IMR-90 (cell line): ENCODE results near the gene SLC8A1. TPM values are rescaled to one million over a fixed set of nuclear protein-coding genes. Genes with fewer than 3 reads are reported as not detected.

Experiments used
- ATAC-seq: fragments of 200-7000 bp; cut with Tn5 transposase; 2 replicates; pipeline ENCODE4 v1.9.1; 2020; ENCODE audit warnings: low read depth, mild to moderate bottlenecking, moderate library complexity
- BruUV-seq: library from RNA; stranded (reverse); fragments of 400-500 nt; replicated peaks from 2 replicates; lab custom pipeline; 2021; lab: Mats Ljungman, UMichigan
- CTCF ChIA-PET: fragments of 300-600 bp; formaldehyde crosslinking; extraction: SDS; loops from one replicate; lab custom pipeline; 2021; ENCODE audit warnings: antibody characterized with exemption; lab: Yijun Ruan, JAX
- POLR2A ChIA-PET: fragments of 300-600 bp; sonication (Branson Sonifier 250); formaldehyde crosslinking; loops from one replicate; lab custom pipeline; 2022; ENCODE audit warnings: antibody characterized with exemption; ENCODE audit not compliant: unreplicated experiment; lab: Charles Lee
- DNase-seq: peaks from one replicate; pipeline ENCODE4 v3.0.0; 2013
- H2AFZ ChIP-seq: replicated peaks from 2 replicates; pipeline ENCODE3; 2013; ENCODE audit warnings: low read length, mild to moderate bottlenecking; ENCODE audit not compliant: poor library complexity
- H2AK5ac ChIP-seq: 2 replicates; pipeline ENCODE4 v1.6.1; 2013; ENCODE audit warnings: low read depth, low read length, inconsistent platforms
- H2AK9ac ChIP-seq: replicated peaks from 2 replicates; pipeline ENCODE3; 2013; ENCODE audit warnings: mild to moderate bottlenecking, low read depth, low read length, moderate library complexity; ENCODE audit not compliant: poor library complexity
- H2BK120ac ChIP-seq: 2 replicates; pipeline ENCODE4 v1.6.1; 2013; ENCODE audit warnings: low read depth, low read length, inconsistent platforms
- H2BK15ac ChIP-seq: 3 replicates; pipeline ENCODE4 v1.6.1; 2013; ENCODE audit warnings: low read depth, low read length, inconsistent platforms
- H2BK20ac ChIP-seq: 2 replicates; pipeline ENCODE4 v1.6.1; 2013; ENCODE audit warnings: low read depth, mild to moderate bottlenecking, inconsistent platforms, low read length, moderate library complexity
- H2BK5ac ChIP-seq: 2 replicates; pipeline ENCODE4 v1.6.1; 2013; ENCODE audit warnings: mild to moderate bottlenecking, low read depth, low read length, inconsistent platforms; ENCODE audit not compliant: poor library complexity, severe bottlenecking
- H3K14ac ChIP-seq: replicated peaks from 2 replicates; pipeline ENCODE4 v1.6.1; 2013; ENCODE audit warnings: low read depth, low read length, inconsistent platforms
- H3K18ac ChIP-seq: 2 replicates; pipeline ENCODE4 v1.6.1; 2013; ENCODE audit warnings: low read depth, low read length, control low read depth
- H3K23ac ChIP-seq: 2 replicates; pipeline ENCODE4 v1.6.1; 2013; ENCODE audit warnings: low read depth, low read length, inconsistent platforms
- H3K27ac ChIP-seq: 2 replicates; pipeline ENCODE4 v1.5.1; 2013; ENCODE audit warnings: mild to moderate bottlenecking, control low read depth, low read length; ENCODE audit not compliant: insufficient read depth
- H3K27me3 ChIP-seq: 2 replicates; pipeline ENCODE4 v1.6.1; 2013; ENCODE audit warnings: low read length; ENCODE audit not compliant: control insufficient read depth, insufficient read depth
- H3K36me3 ChIP-seq: 2 replicates; pipeline ENCODE4 v1.6.1; 2013; ENCODE audit warnings: low read length, mixed read lengths; ENCODE audit not compliant: control insufficient read depth, insufficient read depth
- H3K4ac ChIP-seq: 2 replicates; pipeline ENCODE4 v1.6.1; 2013; ENCODE audit warnings: low read depth, low read length, inconsistent platforms
- H3K4me1 ChIP-seq: 2 replicates; pipeline ENCODE4 v1.6.1; 2013; ENCODE audit warnings: low read length, mixed read lengths; ENCODE audit not compliant: control insufficient read depth, insufficient read depth
- H3K4me2 ChIP-seq: 2 replicates; pipeline ENCODE4 v1.6.1; 2013; ENCODE audit warnings: low read depth, mild to moderate bottlenecking, control low read depth, low read length, moderate library complexity
- H3K4me3 ChIP-seq: 2 replicates; pipeline ENCODE4 v1.5.1; 2013; ENCODE audit warnings: low read depth, mild to moderate bottlenecking, control low read depth, low read length, moderate library complexity; ENCODE audit not compliant: insufficient read depth
- H3K56ac ChIP-seq: 2 replicates; pipeline ENCODE4 v1.6.1; 2013; ENCODE audit warnings: low read length, inconsistent platforms; ENCODE audit not compliant: insufficient read depth; ENCODE audit errors: extremely low read depth
- H3K79me1 ChIP-seq, 2 experiments: 2 replicates each; pipeline ENCODE4 v1.6.1; 2013; ENCODE audit warnings: low read length in 2 of 2, inconsistent platforms in 1 of 2, low read depth in 1 of 2
- H3K9ac ChIP-seq: 2 replicates; pipeline ENCODE4 v1.6.1; 2013; ENCODE audit warnings: low read depth, low read length, control low read depth
- H3K9me1 ChIP-seq: 2 replicates; pipeline ENCODE4 v1.6.1; 2013; ENCODE audit warnings: low read length, inconsistent platforms; ENCODE audit not compliant: insufficient read depth
- H3K9me3 ChIP-seq: 2 replicates; pipeline ENCODE4 v1.6.1; 2013; ENCODE audit warnings: low read length; ENCODE audit not compliant: control insufficient read depth, insufficient read depth
- H4K20me1 ChIP-seq: 2 replicates; pipeline ENCODE4 v1.6.1; 2013; ENCODE audit warnings: low read length, inconsistent platforms; ENCODE audit not compliant: insufficient read depth
- H4K5ac ChIP-seq: 2 replicates; pipeline ENCODE4 v1.6.1; 2013; ENCODE audit warnings: mild to moderate bottlenecking, low read depth, low read length, control low read depth
- H4K8ac ChIP-seq, 2 experiments: 2 replicates each; pipeline ENCODE4 v1.6.1; 2013; ENCODE audit warnings: low read depth in 2 of 2, low read length in 2 of 2, control low read depth in 1 of 2, inconsistent platforms in 1 of 2
- H4K91ac ChIP-seq: 2 replicates; pipeline ENCODE4 v1.6.1; 2013; ENCODE audit warnings: low read depth, low read length, inconsistent platforms; ENCODE audit not compliant: insufficient read depth
- BHLHE40 ChIP-seq: fragments of 150-350 bp; IDR thresholded peaks from 2 replicates; pipeline ENCODE4 v1.6.1; 2016; ENCODE audit warnings: mild to moderate bottlenecking, low read depth, low read length
- CEBPB ChIP-seq: IDR thresholded peaks from 2 replicates; pipeline ENCODE4 v1.6.1; 2012; ENCODE audit warnings: low read depth, low read length, improper control_type of control experiment
- CTCF ChIP-seq: conservative IDR thresholded peaks from 2 replicates; pipeline ENCODE4 v1.5.1; 2012; ENCODE audit warnings: mild to moderate bottlenecking, low read depth, low read length, improper control_type of control experiment
- ELK1 ChIP-seq: fragments of 150-350 bp; IDR thresholded peaks from 2 replicates; pipeline ENCODE4 v1.6.1; 2016; ENCODE audit warnings: low read depth, mild to moderate bottlenecking, low read length, moderate library complexity, borderline replicate concordance
- FOS ChIP-seq: fragments of 150-350 bp; IDR thresholded peaks from 2 replicates; pipeline ENCODE4 v1.6.1; 2016; ENCODE audit warnings: low read depth, low read length
- MAFK ChIP-seq: IDR thresholded peaks from 2 replicates; pipeline ENCODE4 v1.6.1; 2012; ENCODE audit warnings: low read depth, low read length, improper control_type of control experiment
- MAZ ChIP-seq: IDR thresholded peaks from 2 replicates; pipeline ENCODE4 v1.6.1; 2012; ENCODE audit warnings: low read depth, mild to moderate bottlenecking, low read length, improper control_type of control experiment, moderate library complexity, borderline replicate concordance
- MXI1 ChIP-seq: IDR thresholded peaks from 2 replicates; pipeline ENCODE4 v1.6.1; 2012; ENCODE audit warnings: low read depth, mild to moderate bottlenecking, low read length, moderate library complexity, borderline replicate concordance
- NFE2L2 ChIP-seq: fragments of 150-350 bp; IDR thresholded peaks from 2 replicates; pipeline ENCODE4 v1.6.1; 2016; ENCODE audit warnings: low read depth, mild to moderate bottlenecking, low read length
- POLR2A ChIP-seq: IDR thresholded peaks from 2 replicates; pipeline ENCODE4 v1.6.1; 2012; ENCODE audit warnings: mild to moderate bottlenecking, low read depth, low read length
- RFX5 ChIP-seq: IDR thresholded peaks from 2 replicates; pipeline ENCODE4 v1.8.0; 2012; ENCODE audit warnings: low read depth, mild to moderate bottlenecking, low read length, moderate library complexity
- USF2 ChIP-seq: fragments of 150-350 bp; IDR thresholded peaks from 2 replicates; pipeline ENCODE4 v1.6.1; 2017; ENCODE audit warnings: mild to moderate bottlenecking, antibody characterized with exemption, low read length, low read depth
- WGBS, 2 experiments: methylation state at CpG; one replicate each; pipeline versions ENCODE4 v1.1.5 to v1.1.7; 2013; ENCODE audit warnings: missing lambda C conversion rate in 2 of 2; ENCODE audit not compliant: insufficient read length in 1 of 2; ENCODE audit errors: extremely low coverage in 2 of 2; 5-methylcytosine and 5-hydroxymethylcytosine counted together
- dilution Hi-C: fragments of 300-500 bp; cut with HindIII; formaldehyde crosslinking; loops from one replicate; pipeline ENCODE4 v1.14.3; 2018; ENCODE audit warnings: low sequenced_read_pairs; ENCODE audit not compliant: unreplicated experiment
- in situ Hi-C: fragments of 300-500 bp; cut with MboI; formaldehyde crosslinking; loops from 3 replicates; pipeline ENCODE4 v1.14.3; 2019; ENCODE audit warnings: low sequenced_read_pairs, inconsistent platforms, mixed read lengths
- intact Hi-C: fragments of 100-400 bp; cut with micrococcal nuclease; formaldehyde crosslinking; loops from 2 replicates; pipeline ENCODE4 v1.10.0; 2022
- polyA plus RNA-seq, 3 experiments: library from polyadenylated mRNA; depleted of rRNA; stranded (reverse); fragments of >200 nt; gene quantifications; 2 replicates each; pipeline ENCODE4 v1.2.3, GENCODE V29; 2012; ENCODE audit warnings: low replicate concordance in 1 of 3
- total RNA-seq: library from RNA; depleted of rRNA; stranded (reverse); fragments of >200 nt; gene quantifications from 2 replicates; pipeline ENCODE4 v1.2.3, GENCODE V29; 2012

Gene SLC8A1
- total and polyA plus RNA-seq, 2 of the 4 experiments (the other 2 are of a cell fraction): 7.7 to 57.0 TPM

- no TSS peak for BruUV-seq
- no peak for ATAC-seq
Observed at GRCh38 chr2:40483549-40484243, 31.8 kb upstream of the SLC8A1 start.

More at GRCh38 chr2:40483549-40484243, 31.8 kb upstream of the SLC8A1 start:
- no peak overlapping the region for H3K4me3 ChIP-seq
- in situ Hi-C loops (loop anchor here (25.0 kb wide), 1 partner anchor 279 kb away; no protein-coding TSS in a partner anchor), dilution Hi-C loops (no loop called here), intact Hi-C loops (loop anchor here (5.0 kb wide), 1 partner anchor 779 kb away; no protein-coding TSS in a partner anchor)
- H3K9me3 ChIP-seq: 0 out of 2 replicates have a peak, but pooled peaks cover 2% of the 10 kb centered on the region
- H3K4me2 ChIP-seq: no peak overlapping the region
- H3K4ac ChIP-seq: no peak overlapping the region
- CTCF ChIA-PET: no interaction called here
- H4K91ac ChIP-seq: no peak overlapping the region
- H2AK5ac ChIP-seq: no peak overlapping the region
- WGBS, 2 experiments: 100% methylated on average over 1 of the region's 3 CpGs; no CpG with 5 or more reads in 1 of the 2 experiments
- no peak overlapping the region for H2BK15ac ChIP-seq
- H3K79me1 ChIP-seq: no peaks in the 10 kb centered on the region
- no peak overlapping the region for H2BK120ac ChIP-seq
- DNase-seq: no peak
- H3K27me3 ChIP-seq: no peaks in the 10 kb centered on the region
- H3K9me1 ChIP-seq: no peaks in the 10 kb centered on the region
- POLR2A ChIA-PET: no interaction called here
- H4K8ac ChIP-seq: no peak overlapping the region
- H4K5ac ChIP-seq: no peak overlapping the region
- H3K4me1 ChIP-seq: peaks cover 2% of the 10 kb centered on the region; the same call in 1 of the 2 replicates
- H3K18ac ChIP-seq: no peak overlapping the region
- no peak overlapping the region for H2AFZ ChIP-seq
- no peak overlapping the region for H3K27ac ChIP-seq
- H3K56ac ChIP-seq: no peak overlapping the region
- no peak overlapping the region for H3K14ac ChIP-seq
- H2BK5ac ChIP-seq: no peak overlapping the region
- H2AK9ac ChIP-seq: no peak overlapping the region
- H3K36me3 ChIP-seq: no peaks in the 10 kb centered on the region
- TF ChIP-seq CEBPB (no peak), ELK1 (no peak), USF2 (no peak), CTCF (no peak), POLR2A (no peak), MAZ (no peak), MXI1 (no peak), FOS (no peak), BHLHE40 (no peak), RFX5 (no peak), MAFK (no peak), NFE2L2 (no peak)
- H2BK20ac ChIP-seq: no peak overlapping the region
- H3K9ac ChIP-seq: no peak overlapping the region
- H3K23ac ChIP-seq: no peak overlapping the region
- no peaks in the 10 kb centered on the region for H4K20me1 ChIP-seq
